Measurements from ENCODE around the gene MTHFSD.

DNA sequence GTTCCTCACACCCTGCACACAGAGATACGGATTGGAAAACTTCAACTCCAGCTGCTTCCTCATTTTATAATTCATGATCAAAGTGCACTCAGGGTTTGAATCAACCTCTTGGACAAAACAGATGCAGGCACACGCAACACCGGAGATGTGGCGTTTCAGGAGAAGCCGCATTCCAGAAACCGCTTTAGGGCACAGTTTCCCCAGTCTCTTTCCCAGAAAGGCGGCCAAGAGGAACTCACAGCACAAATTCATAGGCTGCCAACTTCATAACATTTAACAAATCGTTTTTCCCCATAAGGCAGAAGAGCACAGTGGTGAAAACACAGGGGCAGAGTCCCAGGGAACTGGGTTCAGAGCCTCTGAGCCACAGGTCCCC is 8.4 kb downstream of the MTHFSD start:
- TF ChIP-seq, protein P1, sequence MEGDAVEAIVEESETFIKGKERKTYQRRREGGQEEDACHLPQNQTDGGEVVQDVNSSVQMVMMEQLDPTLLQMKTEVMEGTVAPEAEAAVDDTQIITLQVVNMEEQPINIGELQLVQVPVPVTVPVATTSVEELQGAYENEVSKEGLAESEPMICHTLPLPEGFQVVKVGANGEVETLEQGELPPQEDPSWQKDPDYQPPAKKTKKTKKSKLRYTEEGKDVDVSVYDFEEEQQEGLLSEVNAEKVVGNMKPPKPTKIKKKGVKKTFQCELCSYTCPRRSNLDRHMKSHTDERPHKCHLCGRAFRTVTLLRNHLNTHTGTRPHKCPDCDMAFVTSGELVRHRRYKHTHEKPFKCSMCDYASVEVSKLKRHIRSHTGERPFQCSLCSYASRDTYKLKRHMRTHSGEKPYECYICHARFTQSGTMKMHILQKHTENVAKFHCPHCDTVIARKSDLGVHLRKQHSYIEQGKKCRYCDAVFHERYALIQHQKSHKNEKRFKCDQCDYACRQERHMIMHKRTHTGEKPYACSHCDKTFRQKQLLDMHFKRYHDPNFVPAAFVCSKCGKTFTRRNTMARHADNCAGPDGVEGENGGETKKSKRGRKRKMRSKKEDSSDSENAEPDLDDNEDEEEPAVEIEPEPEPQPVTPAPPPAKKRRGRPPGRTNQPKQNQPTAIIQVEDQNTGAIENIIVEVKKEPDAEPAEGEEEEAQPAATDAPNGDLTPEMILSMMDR (IDR thresholded peaks at IDR 0.05; ENCODE audit: low read length), result no peak
- no peak for TF ChIP-seq EZH2phosphoT487 (IDR thresholded peaks at IDR 0.05; ENCODE audit: low read length)

Measured in MM.1S (cell line).